ENCODE data around the gene NTNG2. TPM values are rescaled to one million over a fixed set of nuclear protein-coding genes. Genes with fewer than 3 reads are reported as not detected.

The NTNG2 gene
- polyA plus RNA-seq, 4 donors = 0.17 to 0.64 (median 0.24) TPM

DNA sequence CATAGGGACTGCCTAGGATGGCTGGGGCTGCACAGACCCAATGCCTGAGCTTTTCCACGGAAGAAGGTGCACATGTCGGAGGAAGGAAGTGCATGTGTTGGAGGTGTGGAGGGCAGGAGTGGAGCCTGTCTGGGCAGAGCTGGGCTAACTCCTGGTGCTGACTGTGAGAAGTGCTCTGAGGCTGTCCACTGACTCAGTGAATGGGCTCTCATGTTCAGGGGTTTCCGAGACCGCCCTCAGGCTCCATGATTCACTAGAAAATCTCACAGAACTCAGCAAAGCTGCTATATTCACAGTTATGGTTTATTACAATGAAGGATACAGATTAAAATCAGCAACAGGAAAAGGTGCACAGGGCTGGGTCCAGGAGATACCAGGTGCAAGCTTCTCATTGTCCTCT is 37.2 kb downstream of the NTNG2 start:
- DNase-seq (ENCODE audit: low read depth in 4 of 4, low spot score in 3 of 4) = no peak

DNA sequence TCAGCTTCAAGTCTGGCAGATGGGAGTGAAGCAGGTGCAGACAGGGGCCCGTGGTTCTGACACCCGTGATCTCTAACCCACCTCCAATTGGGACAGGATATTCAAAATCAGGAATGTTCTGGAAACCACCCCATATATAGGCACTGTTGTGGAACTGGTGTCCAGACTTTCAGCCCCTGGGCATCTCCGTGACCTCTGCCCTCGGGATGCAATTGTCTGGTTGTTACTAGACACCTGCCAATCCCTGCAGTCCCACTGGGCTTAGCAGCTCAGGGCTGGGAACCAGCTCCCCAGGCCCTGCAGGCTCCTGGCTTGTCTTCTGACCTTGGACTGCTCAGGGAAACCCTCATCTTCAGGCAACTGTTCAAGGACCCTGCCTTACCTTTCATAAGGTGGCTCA is 38.8 kb downstream of the NTNG2 start:
- DNase-seq (ENCODE audit: low read depth in 4 of 4, low spot score in 3 of 4) = no peak

GRCh38 chr9:132201139-132201538 is 39.3 kb downstream of the NTNG2 start:
- DNase-seq (ENCODE audit: low read depth in 4 of 4, low spot score in 3 of 4) = no peak

- DNase-seq (ENCODE audit: low read depth in 4 of 4, low spot score in 3 of 4) = no peak
Observed at GRCh38 chr9:132201780-132202703, 40.2 kb downstream of the NTNG2 start.

DNA sequence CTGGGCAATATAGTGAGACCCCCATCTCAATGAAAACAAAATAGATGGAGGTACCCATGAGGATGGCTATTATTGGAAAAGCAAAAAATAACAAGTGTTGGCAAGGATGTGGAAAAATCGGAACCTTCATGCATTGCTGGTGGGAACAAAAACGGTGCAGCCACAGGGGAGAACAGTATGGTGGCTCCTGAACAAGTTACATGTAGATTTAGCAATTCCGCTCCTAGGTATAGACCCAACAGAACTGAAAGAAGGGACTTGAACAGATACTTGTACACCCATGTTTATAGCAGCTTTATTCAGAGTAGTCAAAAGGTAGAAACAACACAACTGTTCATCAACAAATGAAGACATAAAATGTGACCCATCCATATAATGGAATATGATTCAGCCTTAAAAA is 43.0 kb downstream of the NTNG2 start:
- DNase-seq (ENCODE audit: low read depth in 4 of 4, low spot score in 3 of 4) = no peak

GRCh38 chr9:132207215-132207614 is 45.4 kb downstream of the NTNG2 start:
- no peak for DNase-seq (ENCODE audit: low read depth in 4 of 4, low spot score in 3 of 4)

DNA sequence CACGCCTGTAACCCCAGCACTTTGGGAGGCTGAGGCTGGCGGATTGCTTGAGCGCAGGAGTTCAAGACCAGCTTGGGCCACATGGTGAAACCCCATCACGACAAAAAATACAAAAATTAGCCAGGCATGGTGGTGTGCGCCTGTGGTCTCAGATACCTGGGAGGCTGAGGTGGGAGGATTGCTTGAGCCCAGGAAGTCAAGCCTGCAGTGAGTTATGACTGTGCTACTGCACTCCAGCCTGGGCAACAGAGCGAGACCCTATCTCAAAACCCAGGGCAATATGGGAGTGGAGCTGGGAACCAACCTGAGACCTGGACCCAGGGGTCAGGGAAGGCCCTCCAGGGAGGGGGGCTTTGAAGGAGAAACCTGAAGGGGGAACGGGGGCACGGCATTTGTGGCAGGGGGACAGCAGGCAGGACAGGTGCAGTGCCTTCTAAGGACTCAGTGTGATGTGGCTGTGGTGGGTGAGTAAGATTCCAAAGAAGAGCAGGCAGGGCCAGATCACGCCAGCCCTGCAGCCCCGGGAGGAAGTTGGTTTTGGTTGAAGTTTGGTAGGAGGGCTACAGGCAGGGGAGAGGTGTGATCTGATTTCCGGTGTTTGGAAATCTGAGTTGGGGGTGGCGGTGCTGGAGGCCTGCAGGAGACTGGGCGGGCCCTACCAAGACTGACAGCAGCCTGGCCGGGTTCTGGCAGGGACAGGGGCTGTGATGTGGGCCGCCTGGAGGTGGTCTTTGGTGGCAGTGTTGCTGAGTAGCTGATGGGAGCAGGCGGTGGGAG is 46.2 kb downstream of the NTNG2 start:
- DNase-seq (ENCODE audit: low read depth in 4 of 4, low spot score in 3 of 4) = no peak

DNA sequence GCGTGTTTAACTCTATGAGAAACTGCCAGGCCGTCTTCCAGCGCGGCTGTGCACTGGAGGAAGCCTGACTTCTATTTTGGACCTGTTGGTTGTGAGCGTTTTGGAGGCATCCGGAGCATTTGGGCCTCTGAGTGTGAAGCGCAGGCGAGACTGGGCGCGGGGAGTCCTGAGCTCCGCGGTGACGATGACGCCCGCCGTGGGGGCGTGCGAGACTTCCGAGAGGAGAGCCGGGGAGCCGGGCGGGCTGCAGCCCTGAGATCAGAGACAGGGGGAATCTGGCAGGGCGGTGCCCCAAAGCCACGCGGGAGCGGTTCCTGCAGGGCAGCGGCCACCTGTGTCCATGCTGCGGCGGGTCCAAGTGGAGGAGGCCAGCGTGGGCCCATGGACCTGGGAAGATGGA is 47.4 kb downstream of the NTNG2 start:
- DNase-seq (ENCODE audit: low read depth in 4 of 4, low spot score in 3 of 4) = no peak

DNA sequence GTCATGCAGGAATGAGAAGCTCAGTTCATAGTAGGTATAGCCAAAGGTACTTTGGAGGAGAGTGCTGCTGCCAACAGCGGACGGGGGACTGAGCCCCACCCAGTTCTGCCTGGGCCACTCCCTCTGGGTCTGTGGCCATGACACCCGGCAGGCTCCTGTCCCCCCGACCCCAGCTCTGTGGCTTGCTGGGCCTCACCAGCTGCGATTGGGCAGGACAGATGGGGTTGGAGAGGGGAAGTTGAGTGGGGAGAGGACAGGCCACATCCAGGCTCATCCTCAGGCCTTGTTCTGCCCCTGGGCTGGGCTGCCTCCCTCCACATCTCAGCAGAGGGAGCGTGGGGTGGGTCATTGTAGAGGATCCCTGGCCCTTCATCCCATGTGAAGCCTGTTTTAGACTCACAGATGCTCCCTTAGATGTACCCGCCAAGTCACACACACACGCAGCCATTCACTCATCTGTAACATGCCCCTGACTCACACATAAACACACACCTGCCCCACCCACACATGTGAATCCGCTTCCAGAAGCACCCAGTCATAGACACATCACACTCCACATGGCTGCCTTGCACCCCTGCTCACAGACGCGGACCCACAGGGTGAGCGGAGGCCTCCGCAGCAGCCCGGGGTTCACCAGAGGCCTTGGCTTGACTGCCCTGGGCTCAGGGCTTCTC is 48.8 kb downstream of the NTNG2 start:
- DNase-seq (ENCODE audit: low read depth in 4 of 4, low spot score in 3 of 4) = no peak

DNA sequence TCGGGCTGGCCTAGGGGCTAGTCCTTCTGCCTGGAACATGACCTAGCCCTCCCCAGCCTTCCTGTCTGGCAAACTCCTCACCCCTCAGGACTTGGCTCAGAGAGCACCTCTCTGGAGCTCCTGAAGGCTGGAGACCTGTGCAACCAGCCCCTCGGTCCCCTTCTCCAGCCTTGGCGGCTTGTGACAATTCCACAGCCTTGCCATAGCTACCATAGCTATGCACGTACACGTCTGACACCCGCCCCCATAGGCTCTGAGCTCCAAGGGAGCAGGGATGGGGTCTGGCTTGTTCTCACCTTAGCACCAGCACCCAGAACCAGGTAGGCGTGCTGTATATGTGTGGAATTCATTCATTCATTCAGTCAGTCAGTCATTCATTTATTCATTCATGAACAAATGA is 49.7 kb downstream of the NTNG2 start:
- no peak for DNase-seq (ENCODE audit: low read depth in 4 of 4, low spot score in 3 of 4)

- DNase-seq (ENCODE audit: low read depth in 4 of 4, low spot score in 3 of 4) = peak; percentile 15 to 42 (median 18)
Observed at GRCh38 chr9:132214027-132214622, 52.3 kb downstream of the NTNG2 start.

DNA sequence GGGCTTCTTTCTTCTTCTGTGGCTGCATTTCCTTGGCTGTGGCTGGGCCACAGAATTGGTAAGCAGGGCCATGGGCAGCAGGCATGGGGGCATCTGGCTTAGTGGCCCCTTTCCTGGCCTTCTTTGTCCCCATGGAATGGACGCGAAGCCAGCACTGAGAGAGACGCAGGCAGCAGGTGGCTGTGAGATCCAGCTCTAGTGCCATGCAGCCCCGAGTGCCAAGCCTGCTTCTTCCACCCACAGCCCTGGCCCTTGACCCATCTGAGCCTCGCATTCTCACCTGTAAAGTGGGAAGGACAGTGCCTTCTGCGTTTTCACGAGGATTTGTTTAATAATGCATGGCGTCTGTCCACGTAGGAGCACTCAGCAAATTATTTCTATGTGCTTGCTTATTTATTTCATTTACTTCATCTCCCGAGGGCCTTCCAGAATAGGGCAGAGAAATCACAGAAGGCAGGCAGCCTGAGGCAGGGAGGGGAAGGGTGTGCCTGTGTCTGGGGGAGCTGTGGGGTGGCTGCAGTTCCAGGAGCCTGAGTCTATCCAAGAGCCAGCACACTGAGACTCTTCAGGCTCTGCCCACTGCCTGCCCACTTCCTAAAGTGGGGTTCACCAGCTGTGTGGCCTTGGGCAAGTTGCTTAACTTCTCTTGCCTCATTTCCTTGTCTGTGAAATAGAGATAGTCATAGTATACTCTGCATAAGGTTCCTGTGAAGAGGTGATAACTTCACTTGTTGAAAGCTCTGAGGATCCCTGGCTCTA is 55.2 kb downstream of the NTNG2 start:
- no peak for DNase-seq (ENCODE audit: low read depth in 4 of 4, low spot score in 3 of 4)

DNA sequence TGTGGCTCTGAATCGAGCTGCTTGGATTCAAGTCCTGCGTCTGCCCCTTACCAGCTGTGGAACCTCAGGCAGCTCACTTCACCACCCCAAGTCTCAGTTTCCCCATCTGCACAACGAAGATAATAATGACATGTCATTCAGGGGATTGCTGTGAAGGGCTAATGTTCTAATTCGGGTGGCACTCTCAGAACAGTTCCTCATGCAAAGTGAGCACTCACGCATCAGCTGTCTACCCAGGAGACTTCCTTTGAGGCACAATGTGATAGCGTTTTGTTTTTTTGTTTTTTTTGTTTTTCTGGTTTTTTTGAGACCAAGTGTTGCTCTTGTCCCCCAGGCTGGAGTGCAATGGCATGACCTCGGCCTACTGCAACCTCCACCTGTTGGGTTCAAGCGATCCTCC is 56.4 kb downstream of the NTNG2 start:
- DNase-seq (ENCODE audit: low read depth in 4 of 4, low spot score in 3 of 4) = no peak

GRCh38 chr9:132221941-132222340 is 60.1 kb downstream of the NTNG2 start:
- DNase-seq (ENCODE audit: low read depth in 4 of 4, low spot score in 3 of 4) = no peak

GRCh38 chr9:132224645-132225044 is 62.8 kb downstream of the NTNG2 start:
- no peak for DNase-seq (ENCODE audit: low read depth in 4 of 4, low spot score in 3 of 4)

GRCh38 chr9:132226571-132227430 is 64.9 kb downstream of the NTNG2 start:
- no peak for DNase-seq (ENCODE audit: low read depth in 4 of 4, low spot score in 3 of 4)

GRCh38 chr9:132228062-132228461 is 66.2 kb downstream of the NTNG2 start:
- no peak for DNase-seq (ENCODE audit: low read depth in 4 of 4, low spot score in 3 of 4)

DNA sequence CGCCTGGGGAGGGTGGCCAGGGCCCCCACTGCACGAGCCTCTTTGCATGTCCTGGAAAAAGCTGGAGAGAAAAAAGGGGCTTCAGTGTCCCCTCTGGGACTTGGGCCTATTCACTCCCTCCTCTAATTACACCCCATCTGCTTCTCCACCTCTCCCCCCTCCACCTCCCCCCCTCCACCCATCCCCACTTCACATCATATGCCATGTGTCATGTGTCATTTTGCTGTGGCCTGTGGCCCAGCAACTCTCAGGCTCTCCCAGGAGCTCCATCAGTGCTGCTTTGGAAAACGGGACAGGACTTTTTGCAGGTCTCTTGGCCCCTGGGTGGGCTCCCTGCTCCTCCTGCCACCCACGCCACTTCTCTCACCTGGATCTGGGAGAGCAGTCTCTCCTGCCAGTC is 68.7 kb downstream of the NTNG2 start:
- DNase-seq (ENCODE audit: low read depth in 4 of 4, low spot score in 3 of 4) = no peak

DNA sequence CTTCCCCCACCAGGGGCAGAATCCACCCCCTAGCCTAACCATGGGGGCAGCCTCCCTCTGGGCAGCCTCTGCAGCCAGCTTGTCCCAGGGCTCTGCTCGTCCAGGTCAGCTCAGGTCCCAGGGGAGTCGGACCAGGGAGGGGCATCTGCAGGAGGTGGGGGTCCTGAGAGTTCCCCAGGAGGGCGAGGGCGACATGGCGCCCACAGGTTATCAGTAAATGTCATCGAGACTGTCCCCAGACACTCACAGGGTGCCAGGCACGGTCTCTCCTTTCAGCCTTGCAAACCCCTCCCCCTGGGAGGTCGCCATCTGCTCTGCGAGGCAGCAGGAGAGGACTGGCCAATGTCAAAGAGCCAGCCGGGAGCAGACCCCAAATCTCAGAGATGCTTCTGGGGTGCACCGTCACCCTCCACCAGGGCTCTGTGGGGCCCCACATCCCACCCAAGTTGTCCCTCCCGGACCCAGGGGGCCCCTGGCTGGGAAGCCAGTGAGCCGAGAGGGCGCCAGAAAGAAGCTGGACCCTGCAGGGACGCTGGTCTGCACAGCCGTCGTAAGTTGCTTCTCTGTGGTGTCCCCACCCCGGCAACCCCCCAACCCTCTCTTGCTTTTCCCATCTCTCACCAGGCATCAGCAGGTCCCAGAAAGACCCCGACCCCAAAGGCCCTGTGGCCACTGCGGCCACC is 69.3 kb downstream of the NTNG2 start:
- no peak for DNase-seq (ENCODE audit: low read depth in 4 of 4, low spot score in 3 of 4)

All from right renal pelvis (tissue), 4 donors.